Left lung (tissue), 10 donors: ENCODE results near the gene HNF4A. TPM values are rescaled to one million over a fixed set of nuclear protein-coding genes. Genes with fewer than 3 reads are reported as not detected.

Experiments used
- ATAC-seq: fragments of 200-7000 bp; cut with Tn5 transposase; one replicate; pipeline ENCODE4 v1.9.1; 2020; ENCODE audit warnings: moderate library complexity
- DNase-seq, 4 donors: peaks; one replicate each; pipeline ENCODE4 v3.0.0-alpha.2; 2013 to 2020
- H3K27ac ChIP-seq, 2 donors: fragments of 200-600 bp; sonication (generic) in 1 of 2; one replicate each; pipeline versions ENCODE4 v1.5.0 to v1.8.0; 2020 to 2021
- H3K27me3 ChIP-seq, 2 donors: fragments of 200-600 bp; sonication (generic) in 1 of 2; one replicate each; pipeline versions ENCODE4 v1.5.0 to v1.8.0; 2020 to 2021
- H3K36me3 ChIP-seq, 2 donors: fragments of 200-600 bp; sonication (generic) in 1 of 2; one replicate each; pipeline versions ENCODE4 v1.5.0 to v1.8.0; 2020 to 2021
- H3K4me1 ChIP-seq, 2 donors: fragments of 200-600 bp; one replicate each; pipeline ENCODE4 v1.8.0; 2021
- H3K4me3 ChIP-seq, 2 donors: fragments of 200-600 bp; sonication (generic) in 1 of 2; one replicate each; pipeline versions ENCODE4 v1.5.0 to v1.8.0; 2020 to 2021; ENCODE audit warnings: mild to moderate bottlenecking in 1 of 2
- H3K9me3 ChIP-seq, 2 donors: fragments of 200-600 bp; sonication (generic) in 1 of 2; one replicate each; pipeline versions ENCODE4 v1.5.0 to v1.8.0; 2020 to 2021
- CTCF ChIP-seq, 2 donors: fragments of 200-600 bp; sonication (generic) in 1 of 2; IDR thresholded peaks; one replicate each; pipeline versions ENCODE4 v1.5.0 to v1.8.0; 2021; ENCODE audit warnings: antibody characterized with exemption in 2 of 2
- intact Hi-C, 2 donors: fragments of 100-400 bp; cut with DNase I; formaldehyde crosslinking; loops; one replicate each; pipeline versions ENCODE4 v1.11.2 to v1.14.2; 2022
- polyA plus RNA-seq, 6 donors: library from polyadenylated mRNA; unstranded; fragments of 120-200 nt; gene quantifications; one replicate each; pipeline ENCODE4 v1.2.1, GENCODE V29; 2013; ENCODE audit not compliant: insufficient read length in 6 of 6
- total RNA-seq, 2 donors: library from RNA; stranded (reverse); fragmentation: NEBNext Ultra II Directional; extraction: Animal tissue kit (Norgen Biotek cat#: 25700); gene quantifications; one replicate each; pipeline ENCODE4 v1.2.1, GENCODE V29; 2021
- donor health status: DM: no; HTN: yes; CAD: no.
- donor health status: DM: no; HTN: no; CAD: no.

Gene HNF4A
- total and polyA plus RNA-seq, 8 donors, result 0.21 to 3.5 (median 0.96) TPM

GRCh38 chr20:44399446-44399845 is 43.9 kb downstream of the HNF4A start:
- no peaks in the 10 kb centered on the region for H3K27me3 ChIP-seq
- intact Hi-C loops, result no loop called here
- ATAC-seq (no peak), DNase-seq (no peak)
- no peaks in the 10 kb centered on the region for H3K36me3 ChIP-seq
- no peak overlapping the region for H3K4me3 ChIP-seq
- no peak overlapping the region for H3K27ac ChIP-seq
- H3K9me3 ChIP-seq, result no peaks in the 10 kb centered on the region
- TF ChIP-seq CTCF (IDR thresholded peaks at IDR 0.05), result no peak
- no peaks in the 10 kb centered on the region for H3K4me1 ChIP-seq

GRCh38 chr20:44400671-44400969 is 45.1 kb downstream of the HNF4A start:
- no peak overlapping the region for H3K27ac ChIP-seq
- no peak for DNase-seq
- no peaks in the 10 kb centered on the region for H3K9me3 ChIP-seq
- H3K36me3 ChIP-seq, result no peaks in the 10 kb centered on the region
- intact Hi-C loops, result no loop called here
- no peaks in the 10 kb centered on the region for H3K27me3 ChIP-seq
- ATAC-seq, result no peak
- no peak overlapping the region for H3K4me3 ChIP-seq
- no peak for TF ChIP-seq CTCF (IDR thresholded peaks at IDR 0.05)
- H3K4me1 ChIP-seq, result no peaks in the 10 kb centered on the region

- no peaks in the 10 kb centered on the region for H3K9me3 ChIP-seq
- no peak for TF ChIP-seq CTCF (IDR thresholded peaks at IDR 0.05)
- ATAC-seq, result no peak
- H3K36me3 ChIP-seq, result no peaks in the 10 kb centered on the region
- DNase-seq, result no peak
- H3K27ac ChIP-seq, result no peak overlapping the region
- H3K4me1 ChIP-seq, result no peaks in the 10 kb centered on the region
- intact Hi-C loops, result no loop called here
- H3K27me3 ChIP-seq, result no peaks in the 10 kb centered on the region
- no peak overlapping the region for H3K4me3 ChIP-seq
Observed at GRCh38 chr20:44400970-44401769, 45.7 kb downstream of the HNF4A start.

- no peak overlapping the region for H3K4me3 ChIP-seq
- no peaks in the 10 kb centered on the region for H3K36me3 ChIP-seq
- H3K27me3 ChIP-seq, result no peaks in the 10 kb centered on the region
- TF ChIP-seq CTCF (IDR thresholded peaks at IDR 0.05), result no peak
- intact Hi-C loops, result no loop called here
- ATAC-seq (no peak), DNase-seq (no peak)
- no peaks in the 10 kb centered on the region for H3K4me1 ChIP-seq
- no peaks in the 10 kb centered on the region for H3K9me3 ChIP-seq
- H3K27ac ChIP-seq, result no peak overlapping the region
Observed at GRCh38 chr20:44401770-44402390, 46.4 kb downstream of the HNF4A start.

- no peak overlapping the region for H3K4me3 ChIP-seq
- intact Hi-C loops, result no loop called here
- ATAC-seq, result no peak
Observed at GRCh38 chr20:44402391-44403193, 47.1 kb downstream of the HNF4A start.

More at GRCh38 chr20:44402391-44403193, 47.1 kb downstream of the HNF4A start:
- Histone ChIP-seq H3K27ac (no peak overlapping the region), H3K4me1 (no peaks in the 10 kb centered on the region), H3K9me3 (no peaks in the 10 kb centered on the region), H3K27me3 (no peaks in the 10 kb centered on the region), H3K36me3 (no peaks in the 10 kb centered on the region)
- DNase-seq, result no peak
- TF ChIP-seq CTCF (IDR thresholded peaks at IDR 0.05), result no peak
